GM06990 (cell line): ENCODE data around the gene ATP2C1.

ENCODE experiments used
- DNase-seq: peaks from one replicate; pipeline ENCODE4 v3.0.0-alpha.2; 2011; ENCODE audit not compliant: insufficient read length; ENCODE audit errors: extremely low read depth
- H3K27me3 ChIP-seq: replicated peaks from 2 replicates; pipeline ENCODE4 v1.6.0; 2011; ENCODE audit warnings: low read length; ENCODE audit not compliant: control insufficient read depth, insufficient read depth
- H3K36me3 ChIP-seq: 2 replicates; pipeline ENCODE4 v1.5.1; 2011; ENCODE audit warnings: low read length; ENCODE audit not compliant: control insufficient read depth, insufficient read depth
- H3K4me3 ChIP-seq: replicated peaks from 2 replicates; pipeline ENCODE4 v1.5.1; 2011; ENCODE audit warnings: low read depth, mild to moderate bottlenecking, control low read depth, low read length
- CTCF ChIP-seq: IDR thresholded peaks from 2 replicates; pipeline ENCODE4 v1.5.1; 2011; ENCODE audit warnings: low read length, control low read depth, mild to moderate bottlenecking, inconsistent platforms; ENCODE audit not compliant: insufficient read depth, poor library complexity, severe bottlenecking

The ATP2C1 gene

DNA sequence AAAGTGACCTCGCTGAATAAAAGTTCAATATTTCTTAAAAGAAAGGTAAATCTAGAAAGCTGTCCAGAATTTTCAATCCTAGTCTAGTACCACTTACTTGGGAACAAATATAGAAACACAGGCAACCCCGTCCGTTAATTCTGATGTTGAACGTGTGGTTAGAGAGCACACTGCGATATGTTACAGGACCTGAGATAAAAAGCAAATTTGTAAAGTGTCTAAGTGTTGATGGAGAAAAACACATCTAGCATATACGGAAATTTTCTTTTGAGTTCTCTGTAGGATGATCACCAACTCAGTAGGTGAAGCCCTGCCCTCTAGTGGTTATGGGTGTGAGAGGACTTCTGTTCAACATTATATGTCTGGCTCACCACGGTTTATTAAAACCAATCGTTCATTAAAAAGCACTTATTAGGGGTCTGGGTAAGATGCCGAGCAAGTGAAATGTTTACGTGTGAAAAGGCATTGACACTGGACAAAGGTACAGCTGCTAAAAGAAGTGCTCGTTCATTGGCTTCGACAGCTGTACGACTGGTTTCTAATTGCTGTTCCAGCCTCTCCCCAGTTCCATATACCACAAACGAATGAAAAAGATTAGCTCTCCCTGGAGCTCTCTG is 1.0 kb upstream of the ATP2C1 start:
- H3K27me3 ChIP-seq: no peaks in the 10 kb centered on the region
- peak overlapping the region; percentile 79 for H3K4me3 ChIP-seq
- H3K36me3 ChIP-seq: peaks cover 2% of the 10 kb centered on the region; the same call in 1 of the 2 replicates
- peak; percentile 44 for DNase-seq
- TF ChIP-seq CTCF: peak; percentile 75

GRCh38 chr3:130894130-130894985 is 474 bp downstream of the ATP2C1 start:
- Histone ChIP-seq H3K36me3 (no peaks in the 10 kb centered on the region), H3K4me3 (peak overlapping the region; percentile 79), H3K27me3 (no peaks in the 10 kb centered on the region)
- DNase-seq: no peak
- no peak for TF ChIP-seq CTCF

GRCh38 chr3:130894986-130895280 is 1.0 kb downstream of the ATP2C1 start:
- H3K36me3 ChIP-seq: no peaks in the 10 kb centered on the region
- no peaks in the 10 kb centered on the region for H3K27me3 ChIP-seq
- no peak for DNase-seq
- peak overlapping the region; percentile 79 for H3K4me3 ChIP-seq
- no peak for TF ChIP-seq CTCF

DNA sequence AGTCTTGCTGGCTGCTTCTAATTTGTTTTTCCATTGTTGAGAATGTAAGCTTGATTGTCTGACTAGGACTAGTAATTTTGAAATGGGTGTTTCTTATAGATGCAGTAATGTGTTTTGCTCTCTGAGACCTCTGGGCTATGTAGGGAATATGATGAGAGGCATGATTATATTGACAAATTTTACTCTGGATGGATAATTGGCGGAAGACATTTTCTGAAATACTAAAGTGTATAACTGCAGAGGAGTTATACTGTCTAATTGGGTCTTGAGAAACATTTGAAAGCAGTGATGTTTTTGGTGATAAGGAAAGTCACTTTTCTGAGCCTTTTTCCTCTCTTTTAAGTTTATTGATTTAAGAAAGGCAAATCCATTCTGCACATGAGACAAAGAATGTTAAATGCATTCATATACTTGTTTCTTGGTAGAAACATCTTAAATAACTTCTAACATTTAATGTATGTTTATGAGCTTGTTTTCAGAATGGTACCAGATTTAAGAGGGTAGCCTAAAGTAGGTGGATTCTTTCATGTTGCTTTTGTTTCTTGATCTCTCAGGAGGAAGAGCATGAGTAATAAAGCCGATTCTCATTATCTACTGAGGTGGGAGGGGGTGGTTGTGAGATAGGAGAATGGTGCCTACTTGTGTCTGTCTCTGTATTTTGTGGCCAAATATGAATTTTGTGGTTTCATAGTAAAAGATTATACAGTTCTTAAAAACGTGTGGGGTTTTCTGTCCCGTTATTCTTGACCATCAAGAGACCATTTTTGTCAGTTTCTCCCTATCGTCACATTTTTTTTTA is 2.0 kb downstream of the ATP2C1 start:
- TF ChIP-seq CTCF: no peak
- Histone ChIP-seq H3K36me3 (no peaks in the 10 kb centered on the region), H3K4me3 (peak overlapping the region; percentile 79), H3K27me3 (no peaks in the 10 kb centered on the region)
- no peak for DNase-seq

- no peak for DNase-seq
- H3K4me3 ChIP-seq: no peak overlapping the region
- H3K27me3 ChIP-seq: no peaks in the 10 kb centered on the region
- no peak for TF ChIP-seq CTCF
- H3K36me3 ChIP-seq: no peaks in the 10 kb centered on the region
These were observed 3.4 kb downstream of the ATP2C1 start for GRCh38 chr3:130897316-130897715.
